ENCODE measurements around the gene CSF2RB.

Gene CSF2RB

DNA sequence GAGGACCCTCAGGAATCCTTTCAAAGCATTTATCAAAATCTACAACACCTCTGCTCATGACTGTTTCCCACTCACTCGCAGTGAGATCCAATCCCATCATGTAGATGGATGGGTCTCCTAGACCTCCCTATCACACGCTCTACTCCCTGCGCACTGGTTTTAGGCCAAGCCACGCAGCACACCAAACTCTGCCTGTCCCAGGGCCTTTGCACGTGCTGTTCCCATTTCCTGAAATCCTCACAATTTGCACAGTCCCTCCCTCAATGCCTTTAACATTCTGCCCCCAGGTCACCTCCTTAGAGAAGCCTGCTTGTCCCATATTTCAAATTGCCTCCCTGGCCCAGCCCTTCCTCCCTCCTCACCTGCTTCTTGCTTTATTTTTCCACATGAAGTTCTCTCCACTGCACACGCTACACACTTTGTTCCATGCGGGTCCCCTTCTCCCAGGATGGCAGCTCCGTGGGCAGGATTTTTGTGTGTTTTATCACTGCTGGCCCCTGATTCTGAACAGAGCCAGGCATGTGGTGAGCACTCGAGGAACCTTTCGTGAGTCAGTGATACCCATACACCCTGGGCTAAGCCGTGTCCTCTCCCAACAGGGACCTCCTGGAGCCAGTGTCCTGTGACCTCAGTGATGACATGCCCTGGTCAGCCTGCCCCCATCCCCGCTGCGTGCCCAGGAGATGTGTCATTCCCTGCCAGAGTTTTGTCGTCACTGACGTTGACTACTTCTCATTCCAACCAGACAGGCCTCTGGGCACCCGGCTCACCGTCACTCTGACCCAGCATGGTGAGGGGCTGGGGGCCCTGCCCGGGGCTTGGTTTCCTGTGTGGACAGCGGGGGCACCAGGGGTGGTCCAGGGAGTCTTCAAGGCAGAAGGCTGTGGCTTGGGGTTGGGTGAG, 12.2 kb downstream of the CSF2RB start:
- Histone ChIP-seq H3K4me1 (ENCODE audit: control insufficient read depth, insufficient read depth, low read length) (no peaks in the 10 kb centered on the region), H3K9ac (ENCODE audit: low read depth, low read length) (no peak overlapping the region), H3K4me3 (ENCODE audit: low read depth, low read length) (no peak overlapping the region), H3K9me3 (ENCODE audit: control insufficient read depth, insufficient read depth, low read length) (no peaks in the 10 kb centered on the region), H3K27me3 (ENCODE audit: control insufficient read depth, insufficient read depth, low read length) (no peaks in the 10 kb centered on the region), H3K36me3 (ENCODE audit: control insufficient read depth, insufficient read depth, low read length) (no peaks in the 10 kb centered on the region)

DNA sequence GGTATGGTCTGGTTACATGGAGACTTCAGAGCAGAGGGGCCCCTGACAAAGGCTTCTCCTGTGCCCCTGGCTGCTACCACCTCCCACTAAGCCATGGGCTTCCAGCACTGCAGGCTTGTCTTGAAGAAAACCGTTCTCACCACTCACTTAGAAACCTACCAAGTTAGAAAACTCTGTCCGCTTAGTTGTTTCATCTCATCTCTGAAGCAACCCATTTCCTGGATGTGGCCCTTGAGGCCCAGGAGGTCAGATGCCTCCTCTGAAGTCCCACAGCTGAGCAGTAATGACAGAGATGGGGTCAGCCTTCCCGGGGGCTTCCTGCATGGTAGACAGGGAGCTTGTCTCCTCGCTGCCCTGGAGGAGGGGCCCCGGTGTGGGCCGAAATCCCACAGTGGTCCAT, 12.9 kb downstream of the CSF2RB start:
- no peaks in the 10 kb centered on the region for H3K4me1 ChIP-seq (ENCODE audit: control insufficient read depth, insufficient read depth, low read length)

DNA sequence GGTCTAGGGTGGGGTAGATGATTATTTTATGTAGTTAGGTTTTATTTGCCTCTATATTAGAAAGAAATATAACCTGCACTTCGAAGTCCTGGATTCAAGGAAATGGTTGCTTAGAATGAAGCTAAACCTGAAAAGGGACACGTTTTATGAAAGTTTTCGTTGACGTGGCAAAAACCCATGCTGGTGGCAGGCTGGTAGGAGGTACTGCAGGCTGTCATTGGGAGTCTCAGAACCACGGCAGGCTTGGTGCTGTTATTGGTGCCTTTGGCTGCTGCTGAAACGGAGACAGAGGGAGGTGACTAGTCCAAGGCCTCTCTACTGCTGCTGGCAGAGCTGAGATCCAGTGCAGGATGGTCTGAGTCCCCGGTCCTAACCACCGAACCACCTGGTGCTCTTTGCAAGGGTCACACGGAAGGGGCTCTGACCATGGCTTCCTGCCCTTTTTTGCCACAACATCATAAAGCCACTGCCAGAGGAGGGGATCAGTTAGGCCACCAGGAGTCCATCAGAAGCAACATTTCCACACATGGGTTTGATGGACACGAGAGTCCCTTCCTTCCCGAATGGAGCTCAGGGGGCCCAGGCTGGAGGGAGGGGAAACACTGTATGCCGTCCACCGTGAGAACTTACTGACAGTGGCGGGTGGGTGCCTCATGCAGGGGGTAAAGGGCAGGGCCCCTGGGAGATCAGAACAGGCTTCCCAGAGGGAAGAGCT, 13.4 kb downstream of the CSF2RB start:
- no peaks in the 10 kb centered on the region for H3K36me3 ChIP-seq (ENCODE audit: control insufficient read depth, insufficient read depth, low read length)
- H3K9ac ChIP-seq (ENCODE audit: low read depth, low read length), result no peak overlapping the region
- no peak overlapping the region for H3K4me3 ChIP-seq (ENCODE audit: low read depth, low read length)
- H3K9me3 ChIP-seq (ENCODE audit: control insufficient read depth, insufficient read depth, low read length), result no peaks in the 10 kb centered on the region
- no peaks in the 10 kb centered on the region for H3K27me3 ChIP-seq (ENCODE audit: control insufficient read depth, insufficient read depth, low read length)
- no peaks in the 10 kb centered on the region for H3K4me1 ChIP-seq (ENCODE audit: control insufficient read depth, insufficient read depth, low read length)

More for the DNA sequence above, 12.9 kb downstream of the CSF2RB start:
- H3K9me3 ChIP-seq (ENCODE audit: control insufficient read depth, insufficient read depth, low read length), result no peaks in the 10 kb centered on the region
- no peak overlapping the region for H3K4me3 ChIP-seq (ENCODE audit: low read depth, low read length)
- no peaks in the 10 kb centered on the region for H3K36me3 ChIP-seq (ENCODE audit: control insufficient read depth, insufficient read depth, low read length)
- H3K27me3 ChIP-seq (ENCODE audit: control insufficient read depth, insufficient read depth, low read length), result no peaks in the 10 kb centered on the region
- no peak overlapping the region for H3K9ac ChIP-seq (ENCODE audit: low read depth, low read length)

DNA sequence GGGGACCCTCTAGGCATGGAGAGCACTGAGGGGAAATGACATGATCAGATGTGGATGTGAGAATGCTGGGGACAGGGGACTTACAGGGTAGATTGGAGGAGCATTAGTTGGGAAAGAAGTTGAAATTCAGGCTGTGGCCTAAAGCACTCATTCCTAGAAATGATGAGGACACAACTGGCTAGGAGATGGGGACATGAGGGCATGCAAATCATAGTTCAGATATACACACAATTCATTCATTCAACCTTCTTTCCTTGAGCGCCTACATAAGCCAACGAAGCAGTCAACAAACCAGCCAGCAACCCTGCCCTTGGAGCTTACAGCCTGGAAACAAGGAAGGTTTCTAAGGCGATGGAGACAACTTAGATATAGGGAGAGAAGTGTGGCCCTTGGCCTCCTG, 14.2 kb downstream of the CSF2RB start:
- H3K4me3 ChIP-seq (ENCODE audit: low read depth, low read length), result no peak overlapping the region
- no peaks in the 10 kb centered on the region for H3K36me3 ChIP-seq (ENCODE audit: control insufficient read depth, insufficient read depth, low read length)
- H3K27me3 ChIP-seq (ENCODE audit: control insufficient read depth, insufficient read depth, low read length), result no peaks in the 10 kb centered on the region
- no peak overlapping the region for H3K9ac ChIP-seq (ENCODE audit: low read depth, low read length)
- no peaks in the 10 kb centered on the region for H3K4me1 ChIP-seq (ENCODE audit: control insufficient read depth, insufficient read depth, low read length)
- no peaks in the 10 kb centered on the region for H3K9me3 ChIP-seq (ENCODE audit: control insufficient read depth, insufficient read depth, low read length)

DNA sequence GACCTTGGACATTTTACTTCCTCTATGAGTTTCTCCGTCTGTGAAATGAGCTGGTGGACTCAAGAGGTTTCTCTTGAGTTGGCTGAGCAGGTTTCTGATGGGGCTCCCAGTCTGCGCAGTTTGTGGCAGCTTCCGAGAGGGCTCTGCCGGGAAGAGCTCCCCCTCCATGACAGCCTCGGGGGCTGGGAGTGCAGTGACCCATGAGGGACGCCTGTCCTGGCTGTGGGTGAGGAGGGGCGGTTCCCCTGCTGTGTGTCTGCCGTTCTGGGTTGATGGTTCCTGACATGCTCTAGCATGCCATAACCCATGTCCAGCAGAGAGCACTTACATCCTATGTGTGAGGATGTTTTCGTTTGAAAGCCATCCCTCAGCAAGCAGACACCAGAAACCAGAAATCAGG, 14.8 kb downstream of the CSF2RB start:
- no peaks in the 10 kb centered on the region for H3K36me3 ChIP-seq (ENCODE audit: control insufficient read depth, insufficient read depth, low read length)
- H3K9me3 ChIP-seq (ENCODE audit: control insufficient read depth, insufficient read depth, low read length), result no peaks in the 10 kb centered on the region
- no peaks in the 10 kb centered on the region for H3K27me3 ChIP-seq (ENCODE audit: control insufficient read depth, insufficient read depth, low read length)
- H3K9ac ChIP-seq (ENCODE audit: low read depth, low read length), result no peak overlapping the region
- no peak overlapping the region for H3K4me3 ChIP-seq (ENCODE audit: low read depth, low read length)
- no peaks in the 10 kb centered on the region for H3K4me1 ChIP-seq (ENCODE audit: control insufficient read depth, insufficient read depth, low read length)

DNA sequence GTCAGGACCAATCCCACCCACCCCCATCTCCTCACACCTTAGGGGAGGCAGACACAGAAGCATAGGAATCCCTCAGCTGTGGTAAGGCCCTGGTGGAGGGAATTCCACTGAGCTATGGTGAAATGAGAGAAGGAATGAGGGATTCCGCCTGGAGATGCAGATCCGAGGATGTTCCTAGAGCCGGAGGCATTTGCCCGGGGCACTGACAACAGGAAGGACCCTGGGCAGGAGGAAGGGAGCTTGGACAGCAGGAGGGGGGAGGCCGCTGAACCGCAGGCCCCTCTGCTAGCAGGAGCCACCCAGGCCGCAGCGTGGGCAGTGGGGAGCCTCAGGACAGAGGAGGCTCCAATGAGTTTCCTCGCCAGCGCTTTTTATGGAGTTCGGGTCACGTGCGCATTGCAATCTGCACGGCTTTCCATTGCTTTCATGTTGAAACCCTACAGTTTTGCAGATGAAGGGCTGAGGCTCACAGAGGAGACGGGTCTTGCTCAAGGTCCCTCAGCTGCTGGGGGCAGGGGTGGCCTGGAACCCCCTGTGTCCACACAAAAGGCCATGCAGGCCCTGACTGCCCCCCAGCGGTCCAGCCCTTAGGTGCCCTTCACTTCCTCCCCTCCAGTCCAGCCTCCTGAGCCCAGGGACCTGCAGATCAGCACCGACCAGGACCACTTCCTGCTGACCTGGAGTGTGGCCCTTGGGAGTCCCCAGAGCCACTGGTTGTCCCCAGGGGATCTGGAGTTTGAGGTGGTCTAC, 15.5 kb downstream of the CSF2RB start:
- Histone ChIP-seq H3K36me3 (ENCODE audit: control insufficient read depth, insufficient read depth, low read length) (no peaks in the 10 kb centered on the region), H3K4me3 (ENCODE audit: low read depth, low read length) (no peak overlapping the region), H3K9me3 (ENCODE audit: control insufficient read depth, insufficient read depth, low read length) (no peaks in the 10 kb centered on the region), H3K27me3 (ENCODE audit: control insufficient read depth, insufficient read depth, low read length) (no peaks in the 10 kb centered on the region), H3K9ac (ENCODE audit: low read depth, low read length) (no peak overlapping the region), H3K4me1 (ENCODE audit: control insufficient read depth, insufficient read depth, low read length) (no peaks in the 10 kb centered on the region)

DNA sequence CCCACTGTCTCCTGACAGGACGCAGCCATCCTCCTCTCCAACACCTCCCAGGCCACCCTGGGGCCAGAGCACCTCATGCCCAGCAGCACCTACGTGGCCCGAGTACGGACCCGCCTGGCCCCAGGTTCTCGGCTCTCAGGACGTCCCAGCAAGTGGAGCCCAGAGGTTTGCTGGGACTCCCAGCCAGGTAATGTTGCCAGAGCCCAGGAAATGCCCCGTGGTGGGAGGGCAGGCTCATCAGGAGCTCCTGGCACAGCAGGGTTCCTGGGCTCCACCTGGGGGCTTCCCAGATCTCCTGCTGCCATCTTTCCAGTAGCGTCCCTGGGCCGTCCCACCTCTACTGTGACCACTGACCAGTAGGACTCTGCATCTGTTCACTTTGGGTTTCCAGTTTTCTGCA, 16.2 kb downstream of the CSF2RB start:
- no peaks in the 10 kb centered on the region for H3K4me1 ChIP-seq (ENCODE audit: control insufficient read depth, insufficient read depth, low read length)
- no peaks in the 10 kb centered on the region for H3K9me3 ChIP-seq (ENCODE audit: control insufficient read depth, insufficient read depth, low read length)
- H3K9ac ChIP-seq (ENCODE audit: low read depth, low read length), result no peak overlapping the region
- no peaks in the 10 kb centered on the region for H3K27me3 ChIP-seq (ENCODE audit: control insufficient read depth, insufficient read depth, low read length)
- H3K36me3 ChIP-seq (ENCODE audit: control insufficient read depth, insufficient read depth, low read length), result no peaks in the 10 kb centered on the region
- no peak overlapping the region for H3K4me3 ChIP-seq (ENCODE audit: low read depth, low read length)

DNA sequence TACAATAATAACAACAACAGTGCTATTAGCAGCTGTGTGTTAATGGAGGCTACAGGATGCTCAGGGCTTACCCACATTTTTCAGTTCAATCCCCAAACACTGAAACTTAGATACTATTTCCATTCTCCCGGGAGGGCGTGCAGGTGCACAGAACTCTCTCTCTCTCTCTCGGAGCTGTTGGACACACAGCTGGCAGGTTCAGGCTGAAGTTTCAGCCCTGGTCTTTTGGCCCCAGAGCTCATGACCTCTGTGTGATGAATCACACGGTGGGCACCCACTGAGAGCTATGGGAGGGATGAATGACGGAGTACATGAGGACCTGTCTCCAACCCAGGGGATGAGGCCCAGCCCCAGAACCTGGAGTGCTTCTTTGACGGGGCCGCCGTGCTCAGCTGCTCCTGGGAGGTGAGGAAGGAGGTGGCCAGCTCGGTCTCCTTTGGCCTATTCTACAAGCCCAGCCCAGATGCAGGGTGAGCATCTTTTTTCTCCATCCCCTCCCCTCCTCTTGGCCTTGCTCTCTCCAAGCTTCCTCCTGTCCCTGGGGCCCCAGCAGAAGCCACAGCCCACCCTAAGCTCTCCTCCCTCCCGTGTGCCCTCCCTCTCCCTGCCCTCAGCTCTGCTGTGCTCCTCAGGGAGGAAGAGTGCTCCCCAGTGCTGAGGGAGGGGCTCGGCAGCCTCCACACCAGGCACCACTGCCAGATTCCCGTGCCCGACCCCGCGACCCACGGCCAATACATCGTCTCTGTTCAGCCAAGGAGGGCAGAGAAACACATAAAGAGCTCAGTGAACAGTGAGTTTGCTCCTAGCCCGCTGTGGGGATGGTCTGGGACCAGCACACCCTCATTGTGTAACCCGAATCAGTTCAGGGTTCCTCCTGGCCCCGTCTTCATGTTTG, 16.9 kb downstream of the CSF2RB start:
- Histone ChIP-seq H3K9ac (ENCODE audit: low read depth, low read length) (no peak overlapping the region), H3K36me3 (ENCODE audit: control insufficient read depth, insufficient read depth, low read length) (no peaks in the 10 kb centered on the region), H3K4me3 (ENCODE audit: low read depth, low read length) (no peak overlapping the region), H3K9me3 (ENCODE audit: control insufficient read depth, insufficient read depth, low read length) (no peaks in the 10 kb centered on the region), H3K27me3 (ENCODE audit: control insufficient read depth, insufficient read depth, low read length) (no peaks in the 10 kb centered on the region), H3K4me1 (ENCODE audit: control insufficient read depth, insufficient read depth, low read length) (no peaks in the 10 kb centered on the region)

DNA sequence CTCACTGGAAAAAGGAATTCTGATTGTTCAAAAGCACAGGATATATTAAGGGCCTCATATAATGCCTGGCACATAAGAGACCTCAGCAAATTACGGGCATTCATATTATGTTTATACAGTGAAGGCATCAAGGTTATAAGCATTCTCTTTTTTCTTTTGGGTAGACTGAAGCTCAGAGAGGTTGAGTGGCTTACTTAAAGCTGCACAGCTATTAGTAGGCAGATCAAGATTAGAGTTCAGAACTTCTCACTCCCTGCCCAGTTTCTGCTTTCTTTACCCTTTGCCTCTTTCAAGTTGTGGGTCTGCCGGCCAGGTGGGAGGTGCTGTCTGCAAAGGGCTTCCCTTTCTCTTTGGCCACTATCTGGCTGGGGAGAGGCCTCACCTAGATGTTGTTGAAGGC, 18.0 kb downstream of the CSF2RB start:
- Histone ChIP-seq H3K9me3 (ENCODE audit: control insufficient read depth, insufficient read depth, low read length) (no peaks in the 10 kb centered on the region), H3K4me3 (ENCODE audit: low read depth, low read length) (no peak overlapping the region), H3K4me1 (ENCODE audit: control insufficient read depth, insufficient read depth, low read length) (no peaks in the 10 kb centered on the region), H3K9ac (ENCODE audit: low read depth, low read length) (no peak overlapping the region), H3K27me3 (ENCODE audit: control insufficient read depth, insufficient read depth, low read length) (no peaks in the 10 kb centered on the region), H3K36me3 (ENCODE audit: control insufficient read depth, insufficient read depth, low read length) (no peaks in the 10 kb centered on the region)

DNA sequence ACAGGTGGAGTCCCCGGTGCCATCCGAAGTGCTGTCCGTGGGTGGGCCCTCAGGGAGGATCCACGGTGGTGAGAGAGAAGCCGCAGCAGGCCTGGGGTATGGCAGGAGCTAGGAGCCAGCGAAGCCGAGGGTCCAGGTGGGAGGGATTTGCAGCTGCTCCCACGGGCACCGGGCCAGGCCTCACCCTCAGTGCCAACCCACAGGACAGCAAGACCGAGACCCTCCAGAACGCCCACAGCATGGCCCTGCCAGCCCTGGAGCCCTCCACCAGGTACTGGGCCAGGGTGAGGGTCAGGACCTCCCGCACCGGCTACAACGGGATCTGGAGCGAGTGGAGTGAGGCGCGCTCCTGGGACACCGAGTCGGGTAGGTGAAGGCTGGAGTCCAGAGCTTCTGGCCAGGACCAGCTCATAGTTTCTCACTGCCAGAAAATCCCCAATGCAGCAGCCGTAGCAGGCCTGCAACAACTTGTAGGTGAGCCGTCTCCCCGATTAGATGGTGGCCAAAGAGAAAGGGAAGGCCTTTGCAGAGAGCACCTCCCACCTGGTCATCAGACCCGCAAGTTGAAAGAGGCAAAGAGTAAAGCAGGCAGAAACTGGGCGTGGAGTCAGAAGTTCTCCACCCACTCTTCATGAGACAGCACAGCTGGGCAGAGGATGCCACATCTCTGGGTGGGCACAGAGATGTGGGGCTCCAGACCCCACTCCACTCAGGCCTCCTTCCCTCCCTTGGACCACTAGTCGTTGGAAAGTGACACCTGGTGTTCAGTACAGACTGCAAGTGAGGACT, 20.4 kb downstream of the CSF2RB start:
- H3K36me3 ChIP-seq (ENCODE audit: control insufficient read depth, insufficient read depth, low read length), result no peaks in the 10 kb centered on the region
- no peaks in the 10 kb centered on the region for H3K27me3 ChIP-seq (ENCODE audit: control insufficient read depth, insufficient read depth, low read length)
- no peaks in the 10 kb centered on the region for H3K9me3 ChIP-seq (ENCODE audit: control insufficient read depth, insufficient read depth, low read length)
- no peak overlapping the region for H3K4me3 ChIP-seq (ENCODE audit: low read depth, low read length)
- H3K9ac ChIP-seq (ENCODE audit: low read depth, low read length), result no peak overlapping the region
- no peaks in the 10 kb centered on the region for H3K4me1 ChIP-seq (ENCODE audit: control insufficient read depth, insufficient read depth, low read length)

All from iPS-15b (cell line).